ELF-1 (cell line): ENCODE data around the gene PARVB.
A peak's percentile ranks its signal among the peaks of the same experiment; 100 is the strongest.

ENCODE experiments used
- DNase-seq: peaks from one replicate; pipeline ENCODE4 v3.0.0-alpha.2; 2016; ENCODE audit warnings: low read depth, low spot score

PARVB gene

GRCh38 chr22:44182588-44183286 is 158.6 kb downstream of the PARVB start:
- no peak for DNase-seq

GRCh38 chr22:44183287-44183588 is 159.1 kb downstream of the PARVB start:
- no peak for DNase-seq

GRCh38 chr22:44184006-44184405 is 159.9 kb downstream of the PARVB start:
- DNase-seq: no peak

- no peak for DNase-seq
Observed at GRCh38 chr22:44185237-44186120, 161.4 kb downstream of the PARVB start.

GRCh38 chr22:44186121-44186510 is 162.0 kb downstream of the PARVB start:
- DNase-seq: no peak

GRCh38 chr22:44186737-44187136 is 162.6 kb downstream of the PARVB start:
- no peak for DNase-seq

GRCh38 chr22:44187652-44188230 is 163.6 kb downstream of the PARVB start:
- no peak for DNase-seq

GRCh38 chr22:44188316-44188715 is 164.2 kb downstream of the PARVB start:
- no peak for DNase-seq

- peak; percentile 60 for DNase-seq
Observed at GRCh38 chr22:44188986-44189630, 165.0 kb downstream of the PARVB start.

GRCh38 chr22:44190381-44190976 is 166.4 kb downstream of the PARVB start:
- DNase-seq: no peak

- no peak for DNase-seq
Observed at GRCh38 chr22:44191036-44191454, 166.9 kb downstream of the PARVB start.

- peak; percentile 75 for DNase-seq
Observed at GRCh38 chr22:44192098-44192815, 168.2 kb downstream of the PARVB start.

GRCh38 chr22:44192816-44193534 is 168.9 kb downstream of the PARVB start:
- DNase-seq: no peak

- no peak for DNase-seq
Observed at GRCh38 chr22:44193535-44193891, 169.4 kb downstream of the PARVB start.

- no peak for DNase-seq
Observed at GRCh38 chr22:44194569-44194968, 170.5 kb downstream of the PARVB start.

GRCh38 chr22:44195189-44195871 is 171.2 kb downstream of the PARVB start:
- DNase-seq: no peak

GRCh38 chr22:44196241-44196640 is 172.1 kb downstream of the PARVB start:
- DNase-seq: no peak

- no peak for DNase-seq
Observed at GRCh38 chr22:44196731-44197131, 172.6 kb downstream of the PARVB start.

GRCh38 chr22:44197271-44197670 is 173.2 kb downstream of the PARVB start:
- no peak for DNase-seq

- DNase-seq: no peak
Observed at GRCh38 chr22:44199164-44199563, 175.1 kb downstream of the PARVB start.
